ENCODE data around the gene KIR2DL1.
"Not testable (repeated sequence)": the region's sequence is repeated elsewhere in the genome, so short reads cannot be mapped to it uniquely, and the experiment has no call there.

Gene KIR2DL1

GRCh38 chr19:54769646-54770045, at the start of gene KIR2DL1:
KIR2DL1 (plus strand) TSS chr19:54769793; CDS start chr19:54769851, 58 bp downstream.
- H3K27ac Mint-ChIP-seq (ENCODE audit: low read depth); ATAC-seq (replicated peaks; ENCODE audit: extremely low read depth, poor library complexity, severe bottlenecking); H3K9me3 Mint-ChIP-seq; H3K4me1 Mint-ChIP-seq; H3K36me3 Mint-ChIP-seq (ENCODE audit: insufficient read depth); DNase-seq (ENCODE audit: low spot score in 2 of 2); H3K4me3 Mint-ChIP-seq: not testable (repeated sequence)
- peaks cover 29% of the 10 kb centered on the region for H3K27me3 Mint-ChIP-seq

GRCh38 chr19:54724142-54724541, 45.5 kb upstream of the KIR2DL1 start, which contains the start of gene KIR3DL3:
KIR3DL3 (plus strand) TSS chr19:54724442; CDS start chr19:54724497, 55 bp downstream.
- Mint-ChIP-seq H3K4me1 (no peaks in the 10 kb centered on the region), H3K27ac (ENCODE audit: low read depth) (no peak within 1 kb of the TSS), H3K9me3 (peaks cover 16% of the 10 kb centered on the region), H3K4me3 (no peak within 1 kb of the TSS), H3K27me3 (peaks cover 44% of the 10 kb centered on the region), H3K36me3 (ENCODE audit: insufficient read depth) (no peaks in the 10 kb centered on the region)
- no peak for ATAC-seq (replicated peaks; ENCODE audit: extremely low read depth, poor library complexity, severe bottlenecking)
- DNase-seq (ENCODE audit: low spot score in 2 of 2), result no peak

GRCh38 chr19:54724644-54725043, 44.9 kb upstream of the KIR2DL1 start:
- no peak overlapping the region for H3K27ac Mint-ChIP-seq (ENCODE audit: low read depth)
- no peak overlapping the region for H3K4me3 Mint-ChIP-seq
- peaks cover 16% of the 10 kb centered on the region for H3K9me3 Mint-ChIP-seq
- no peaks in the 10 kb centered on the region for H3K4me1 Mint-ChIP-seq
- ATAC-seq (replicated peaks; ENCODE audit: extremely low read depth, poor library complexity, severe bottlenecking) (no peak), DNase-seq (ENCODE audit: low spot score in 2 of 2) (no peak)
- no peaks in the 10 kb centered on the region for H3K36me3 Mint-ChIP-seq (ENCODE audit: insufficient read depth)
- peaks cover 47% of the 10 kb centered on the region for H3K27me3 Mint-ChIP-seq

GRCh38 chr19:54725321-54725720, 44.3 kb upstream of the KIR2DL1 start:
- H3K36me3 Mint-ChIP-seq (ENCODE audit: insufficient read depth), result no peaks in the 10 kb centered on the region
- H3K9me3 Mint-ChIP-seq, result peaks cover 16% of the 10 kb centered on the region
- ATAC-seq (replicated peaks; ENCODE audit: extremely low read depth, poor library complexity, severe bottlenecking), result no peak
- DNase-seq (ENCODE audit: low spot score in 2 of 2), result no peak
- H3K27ac Mint-ChIP-seq (ENCODE audit: low read depth), result no peak overlapping the region
- H3K4me3 Mint-ChIP-seq, result no peak overlapping the region
- peaks cover 47% of the 10 kb centered on the region for H3K27me3 Mint-ChIP-seq
- no peaks in the 10 kb centered on the region for H3K4me1 Mint-ChIP-seq

GRCh38 chr19:54727562-54727961, 42.0 kb upstream of the KIR2DL1 start:
- Mint-ChIP-seq H3K36me3 (ENCODE audit: insufficient read depth) (no peaks in the 10 kb centered on the region), H3K9me3 (peaks cover 10% of the 10 kb centered on the region), H3K4me1 (no peaks in the 10 kb centered on the region), H3K4me3 (no peak overlapping the region), H3K27me3 (peaks cover 61% of the 10 kb centered on the region), H3K27ac (ENCODE audit: low read depth) (no peak overlapping the region)
- ATAC-seq (replicated peaks; ENCODE audit: extremely low read depth, poor library complexity, severe bottlenecking) (no peak), DNase-seq (ENCODE audit: low spot score in 2 of 2) (no peak)

- ATAC-seq (replicated peaks; ENCODE audit: extremely low read depth, poor library complexity, severe bottlenecking), result no peak
- Mint-ChIP-seq H3K9me3 (peaks cover 6% of the 10 kb centered on the region), H3K27me3 (peaks cover 67% of the 10 kb centered on the region), H3K4me3 (no peak overlapping the region), H3K27ac (ENCODE audit: low read depth) (no peak overlapping the region), H3K36me3 (ENCODE audit: insufficient read depth) (no peaks in the 10 kb centered on the region), H3K4me1 (no peaks in the 10 kb centered on the region)
- DNase-seq (ENCODE audit: low spot score in 2 of 2), result no peak
Measured at GRCh38 chr19:54728167-54728566, 41.4 kb upstream of the KIR2DL1 start.

GRCh38 chr19:54729416-54730188, 40.0 kb upstream of the KIR2DL1 start:
- no peaks in the 10 kb centered on the region for H3K4me1 Mint-ChIP-seq
- H3K27ac Mint-ChIP-seq (ENCODE audit: low read depth), result no peak overlapping the region
- no peak overlapping the region for H3K4me3 Mint-ChIP-seq
- no peaks in the 10 kb centered on the region for H3K36me3 Mint-ChIP-seq (ENCODE audit: insufficient read depth)
- DNase-seq (ENCODE audit: low spot score in 2 of 2) (no peak), ATAC-seq (replicated peaks; ENCODE audit: extremely low read depth, poor library complexity, severe bottlenecking) (no peak)
- H3K9me3 Mint-ChIP-seq, result peaks cover 5% of the 10 kb centered on the region
- peaks cover 75% of the 10 kb centered on the region for H3K27me3 Mint-ChIP-seq

- no peak overlapping the region for H3K4me3 Mint-ChIP-seq
- H3K36me3 Mint-ChIP-seq (ENCODE audit: insufficient read depth), result no peaks in the 10 kb centered on the region
- H3K27ac Mint-ChIP-seq (ENCODE audit: low read depth), result no peak overlapping the region
- no peaks in the 10 kb centered on the region for H3K4me1 Mint-ChIP-seq
- peaks cover 75% of the 10 kb centered on the region for H3K27me3 Mint-ChIP-seq
- H3K9me3 Mint-ChIP-seq, result peaks cover 4% of the 10 kb centered on the region
- no peak for DNase-seq (ENCODE audit: low spot score in 2 of 2)
- no peak for ATAC-seq (replicated peaks; ENCODE audit: extremely low read depth, poor library complexity, severe bottlenecking)
Measured at GRCh38 chr19:54731191-54731590, 38.4 kb upstream of the KIR2DL1 start.

- Mint-ChIP-seq H3K27ac (ENCODE audit: low read depth) (peak within 1 kb of the TSS; percentile 33), H3K27me3 (peaks cover 35% of the 10 kb centered on the region), H3K4me3 (peak within 1 kb of the TSS; percentile 14)
- not testable (repeated sequence) for ATAC-seq (replicated peaks; ENCODE audit: extremely low read depth, poor library complexity, severe bottlenecking); DNase-seq (ENCODE audit: low spot score in 2 of 2); H3K4me1 Mint-ChIP-seq; H3K9me3 Mint-ChIP-seq; H3K36me3 Mint-ChIP-seq (ENCODE audit: insufficient read depth)
Measured at GRCh38 chr19:54738306-54738705, 31.3 kb upstream of the KIR2DL1 start, which contains the start of gene KIR2DL3. KIR2DL3 (plus strand) TSS chr19:54738513; CDS start chr19:54738546, 33 bp downstream.

- DNase-seq (ENCODE audit: low spot score in 2 of 2), result no peak
- Mint-ChIP-seq H3K27me3 (peaks cover 36% of the 10 kb centered on the region), H3K27ac (ENCODE audit: low read depth) (peak overlapping the region; percentile 33), H3K4me3 (peak overlapping the region; percentile 14), H3K4me1 (no peaks in the 10 kb centered on the region), H3K36me3 (ENCODE audit: insufficient read depth) (no peaks in the 10 kb centered on the region), H3K9me3 (no peaks in the 10 kb centered on the region)
- ATAC-seq (replicated peaks; ENCODE audit: extremely low read depth, poor library complexity, severe bottlenecking), result no peak
Measured at GRCh38 chr19:54738715-54739114, 30.9 kb upstream of the KIR2DL1 start.

- H3K4me3 Mint-ChIP-seq, result no peak overlapping the region
- ATAC-seq (replicated peaks; ENCODE audit: extremely low read depth, poor library complexity, severe bottlenecking) (no peak), DNase-seq (ENCODE audit: low spot score in 2 of 2) (no peak)
- H3K36me3 Mint-ChIP-seq (ENCODE audit: insufficient read depth), result no peaks in the 10 kb centered on the region
- no peaks in the 10 kb centered on the region for H3K4me1 Mint-ChIP-seq
- no peak overlapping the region for H3K27ac Mint-ChIP-seq (ENCODE audit: low read depth)
- no peaks in the 10 kb centered on the region for H3K9me3 Mint-ChIP-seq
- H3K27me3 Mint-ChIP-seq, result peaks cover 33% of the 10 kb centered on the region
Measured at GRCh38 chr19:54739587-54740497, 29.8 kb upstream of the KIR2DL1 start.

GRCh38 chr19:54741950-54742349, 27.6 kb upstream of the KIR2DL1 start:
- not testable (repeated sequence) for H3K9me3 Mint-ChIP-seq; H3K36me3 Mint-ChIP-seq (ENCODE audit: insufficient read depth); ATAC-seq (replicated peaks; ENCODE audit: extremely low read depth, poor library complexity, severe bottlenecking); H3K27ac Mint-ChIP-seq (ENCODE audit: low read depth); H3K4me3 Mint-ChIP-seq; H3K4me1 Mint-ChIP-seq; DNase-seq (ENCODE audit: low spot score in 2 of 2)
- peaks cover 18% of the 10 kb centered on the region for H3K27me3 Mint-ChIP-seq

Data from central memory CD8-positive, alpha-beta T cell (primary cell).